Duodenal mucosa (tissue), 2 donors: ENCODE results near the gene ADIG.

Experiments
- H3K27ac ChIP-seq: one replicate; pipeline ENCODE4 v1.7.0; 2013; ENCODE audit warnings: low read depth, low read length
- H3K27me3 ChIP-seq, 2 donors: one replicate each; pipeline ENCODE4 v1.7.0; 2013; ENCODE audit warnings: low read length in 2 of 2, control low read depth in 1 of 2; ENCODE audit not compliant: insufficient read depth in 2 of 2, control insufficient read depth in 1 of 2
- H3K36me3 ChIP-seq, 2 donors: one replicate each; pipeline ENCODE4 v1.7.0; 2013; ENCODE audit warnings: low read length in 2 of 2, control low read depth in 1 of 2; ENCODE audit not compliant: insufficient read depth in 2 of 2, control insufficient read depth in 1 of 2
- H3K4me1 ChIP-seq, 2 donors: one replicate each; pipeline ENCODE4 v1.7.0; 2013; ENCODE audit warnings: low read length in 2 of 2, control low read depth in 1 of 2; ENCODE audit not compliant: insufficient read depth in 2 of 2, control insufficient read depth in 1 of 2
- H3K4me3 ChIP-seq, 2 donors: one replicate each; pipeline ENCODE4 v1.7.0; 2013; ENCODE audit warnings: low read length in 2 of 2, low read depth in 1 of 2
- H3K9ac ChIP-seq, 2 donors: one replicate each; pipeline ENCODE4 v1.7.0; 2013; ENCODE audit warnings: low read length in 2 of 2, low read depth in 1 of 2
- H3K9me3 ChIP-seq, 2 donors: one replicate each; pipeline ENCODE4 v1.7.0; 2013; ENCODE audit warnings: low read length in 2 of 2, control low read depth in 1 of 2; ENCODE audit not compliant: control insufficient read depth in 1 of 2

The ADIG gene

DNA sequence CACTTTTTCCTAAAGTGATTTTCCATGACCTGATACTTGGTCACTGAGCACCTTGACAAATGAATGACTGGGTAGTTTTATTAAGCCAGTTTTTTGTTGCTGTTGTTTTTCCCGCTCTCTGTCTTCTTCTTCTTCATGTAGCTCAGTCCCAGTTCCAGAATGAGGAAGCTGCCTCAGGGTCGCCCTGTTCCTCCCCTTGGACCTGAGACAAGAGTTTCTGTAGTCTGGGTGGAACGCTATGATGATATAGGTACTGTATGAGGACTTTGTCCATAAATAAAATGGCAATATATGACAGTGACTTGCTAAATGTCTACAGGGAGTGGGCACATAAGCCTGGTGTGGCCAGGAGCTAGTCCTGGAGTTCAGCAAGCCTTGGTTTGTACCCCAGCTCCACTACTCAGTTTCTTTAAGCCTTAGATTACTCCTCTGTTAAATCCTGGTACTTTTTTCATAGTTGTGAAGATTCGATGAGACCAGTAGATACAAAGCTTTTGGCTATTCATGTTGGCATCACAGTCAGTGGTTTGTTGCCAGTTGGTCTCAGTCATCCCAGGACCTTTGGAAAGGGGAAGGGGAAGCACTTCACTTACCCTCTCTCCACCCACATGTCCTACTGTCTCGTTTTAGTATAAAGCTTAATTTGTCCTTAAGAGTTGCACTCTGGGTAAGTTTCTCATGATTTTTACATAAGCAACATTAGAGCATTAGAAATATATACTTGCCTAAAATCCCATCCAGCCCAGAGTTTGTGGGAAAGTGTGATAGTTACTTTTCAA is 11.1 kb upstream of the ADIG start:
- Histone ChIP-seq H3K36me3 (peaks cover 27 to 49% of the 10 kb centered on the region in 2 donors), H3K27ac (no peak overlapping the region), H3K4me1 (no peaks in the 10 kb centered on the region), H3K27me3 (no peaks in the 10 kb centered on the region), H3K4me3 (no peak overlapping the region), H3K9ac (no peak overlapping the region), H3K9me3 (no peaks in the 10 kb centered on the region)

DNA sequence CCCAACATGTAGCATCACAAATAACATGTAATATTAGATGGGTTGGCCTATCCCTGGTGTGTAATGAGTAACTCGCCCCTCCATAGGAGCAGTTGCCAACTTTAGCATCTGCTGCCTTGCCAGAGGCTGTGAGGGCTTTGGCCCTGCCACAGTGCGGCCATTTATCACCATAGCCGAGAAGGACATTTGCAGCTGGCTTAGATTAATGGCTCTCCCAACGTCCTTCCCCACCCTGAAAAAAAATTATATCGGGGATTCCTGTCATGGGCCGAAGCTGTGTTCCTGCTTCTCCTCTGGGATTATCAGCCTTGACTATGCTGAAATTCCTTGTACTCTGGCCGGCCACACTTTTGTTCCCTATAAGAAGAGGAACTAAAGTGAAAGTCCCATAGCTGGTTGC is 7.6 kb upstream of the ADIG start:
- no peaks in the 10 kb centered on the region for H3K27me3 ChIP-seq
- H3K4me1 ChIP-seq = no peaks in the 10 kb centered on the region
- H3K9ac ChIP-seq = no peak overlapping the region
- H3K9me3 ChIP-seq = no peaks in the 10 kb centered on the region
- no peak overlapping the region for H3K27ac ChIP-seq
- H3K4me3 ChIP-seq = no peak overlapping the region
- peaks cover 26 to 64% of the 10 kb centered on the region in 2 donors for H3K36me3 ChIP-seq

- H3K27me3 ChIP-seq = no peaks in the 10 kb centered on the region
- no peak overlapping the region for H3K27ac ChIP-seq
- H3K9ac ChIP-seq = no peak overlapping the region
- no peak overlapping the region for H3K4me3 ChIP-seq
- no peaks in the 10 kb centered on the region for H3K4me1 ChIP-seq
- H3K36me3 ChIP-seq = peaks cover 15 to 26% of the 10 kb centered on the region in 2 donors
- no peaks in the 10 kb centered on the region for H3K9me3 ChIP-seq
These were observed 1.6 kb upstream of the ADIG start for GRCh38 chr20:38579219-38579910.

- Histone ChIP-seq H3K27me3 (no peaks in the 10 kb centered on the region), H3K4me1 (no peaks in the 10 kb centered on the region), H3K9ac (no peak overlapping the region), H3K36me3 (peaks cover 10 to 21% of the 10 kb centered on the region in 2 donors), H3K4me3 (no peak overlapping the region), H3K9me3 (no peaks in the 10 kb centered on the region), H3K27ac (no peak overlapping the region)
These were observed 1.1 kb upstream of the ADIG start for GRCh38 chr20:38579921-38580320.

GRCh38 chr20:38581830-38582358 is 897 bp downstream of the ADIG start:
- Histone ChIP-seq H3K27ac (no peak overlapping the region), H3K9me3 (no peaks in the 10 kb centered on the region), H3K4me3 (no peak overlapping the region)

DNA sequence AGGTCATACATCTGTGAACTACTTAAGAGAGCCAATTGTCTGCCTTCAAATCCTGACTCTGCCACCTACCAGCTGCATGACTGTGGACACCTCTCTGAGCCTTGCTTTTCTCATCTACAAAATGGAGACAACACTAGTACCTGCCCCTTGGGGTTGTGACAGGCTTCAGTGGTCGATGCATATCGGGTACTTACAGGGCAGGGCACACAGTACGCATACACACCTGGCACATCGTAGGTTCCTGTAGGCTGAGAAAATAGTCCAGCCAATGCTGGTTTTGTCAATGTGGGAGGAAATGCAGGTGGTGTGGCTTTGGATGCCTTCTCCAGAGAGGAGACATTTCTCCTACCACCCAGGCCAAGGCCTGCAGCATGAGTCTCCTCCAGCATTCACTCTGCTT is 2.3 kb downstream of the ADIG start:
- H3K9me3 ChIP-seq = no peaks in the 10 kb centered on the region
- H3K27ac ChIP-seq = no peak overlapping the region
- no peaks in the 10 kb centered on the region for H3K27me3 ChIP-seq
- no peaks in the 10 kb centered on the region for H3K4me1 ChIP-seq
- no peaks in the 10 kb centered on the region for H3K36me3 ChIP-seq
- H3K4me3 ChIP-seq = no peak overlapping the region
- no peak overlapping the region for H3K9ac ChIP-seq

More at GRCh38 chr20:38581830-38582358, 897 bp downstream of the ADIG start:
- H3K9ac ChIP-seq = no peak overlapping the region
- H3K36me3 ChIP-seq = peaks cover under 1% of the 10 kb centered on the region in 2 donors
- H3K27me3 ChIP-seq = no peaks in the 10 kb centered on the region
- H3K4me1 ChIP-seq = no peaks in the 10 kb centered on the region

DNA sequence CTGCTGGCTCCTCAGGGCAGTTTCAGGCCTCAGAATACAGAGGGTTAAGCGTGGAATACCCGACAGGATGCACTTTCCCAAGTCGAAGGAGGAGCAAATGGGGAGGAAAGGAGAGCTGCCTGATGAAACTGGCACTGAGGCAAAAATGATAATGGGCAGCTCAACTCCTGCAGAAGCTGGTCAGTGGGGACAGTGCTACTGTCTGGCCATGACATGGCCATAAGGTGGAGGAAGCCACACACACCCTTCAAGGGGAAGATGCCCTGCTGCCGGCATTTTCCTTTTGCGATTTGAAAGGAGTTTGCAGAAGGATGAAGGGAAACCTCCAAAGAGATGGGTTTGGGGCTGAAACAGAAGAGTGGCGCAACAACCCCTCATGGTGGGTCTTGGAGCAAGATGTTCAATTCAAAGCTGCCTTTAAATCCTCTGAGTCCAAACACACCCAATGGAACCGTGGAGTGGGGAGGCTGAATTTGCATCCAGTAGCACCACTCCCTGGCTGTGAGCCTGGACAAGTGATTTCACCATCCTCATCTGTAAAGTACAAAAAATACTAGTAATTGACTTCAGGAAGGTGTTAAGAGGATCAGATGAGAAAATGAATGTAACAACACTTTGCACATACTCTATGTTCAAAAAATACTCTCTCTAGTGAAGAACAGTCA is 3.2 kb downstream of the ADIG start:
- Histone ChIP-seq H3K9ac (no peak overlapping the region), H3K36me3 (no peaks in the 10 kb centered on the region), H3K27ac (no peak overlapping the region), H3K27me3 (no peaks in the 10 kb centered on the region), H3K4me3 (no peak overlapping the region), H3K4me1 (no peaks in the 10 kb centered on the region), H3K9me3 (no peaks in the 10 kb centered on the region)

- H3K4me1 ChIP-seq = no peaks in the 10 kb centered on the region
- H3K27ac ChIP-seq = no peak overlapping the region
- H3K27me3 ChIP-seq = no peaks in the 10 kb centered on the region
- no peak overlapping the region for H3K9ac ChIP-seq
- H3K9me3 ChIP-seq = no peaks in the 10 kb centered on the region
- no peak overlapping the region for H3K4me3 ChIP-seq
- no peaks in the 10 kb centered on the region for H3K36me3 ChIP-seq
These were observed 4.6 kb downstream of the ADIG start for GRCh38 chr20:38585404-38586180.

DNA sequence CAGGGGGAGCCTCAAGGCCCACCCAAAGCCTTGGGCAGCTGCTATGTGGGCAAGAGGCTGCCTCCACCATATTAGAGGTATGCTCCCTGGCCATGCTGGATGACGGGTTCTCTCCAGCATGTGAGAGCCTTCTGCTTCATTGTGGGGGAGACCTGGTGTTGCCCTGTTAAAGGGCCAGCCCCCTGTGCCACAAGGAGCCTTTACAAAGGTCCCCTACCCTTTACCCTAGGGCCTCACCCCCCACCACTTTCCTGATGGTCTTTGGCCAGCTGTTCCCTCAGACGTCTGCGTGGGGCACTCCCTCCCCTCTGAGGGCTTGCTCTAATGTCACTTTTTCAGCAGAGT is 5.2 kb downstream of the ADIG start:
- H3K9me3 ChIP-seq = no peaks in the 10 kb centered on the region
- no peaks in the 10 kb centered on the region for H3K4me1 ChIP-seq
- H3K27me3 ChIP-seq = no peaks in the 10 kb centered on the region
- H3K27ac ChIP-seq = no peak overlapping the region
- H3K9ac ChIP-seq = no peak overlapping the region
- H3K36me3 ChIP-seq = no peaks in the 10 kb centered on the region
- H3K4me3 ChIP-seq = no peak overlapping the region
